Endothelial cell of umbilical vein (primary cell): ENCODE measurements around the gene CAPN12. TPM values are rescaled to one million over a fixed set of nuclear protein-coding genes. Genes with fewer than 3 reads are reported as not detected.
"Not testable (repeated sequence)": the region's sequence is repeated elsewhere in the genome, so short reads cannot be mapped to it uniquely, and the experiment has no call there.

Experiments used
- BruUV-seq: library from RNA; stranded (reverse); fragments of 400-500 nt; replicated peaks from 2 replicates; lab custom pipeline; 2021; lab: Mats Ljungman, UMichigan
- CTCF ChIA-PET: fragments of 300-600, 350-600 bp; sonication (Branson Sonifier 250); formaldehyde crosslinking; loops from one replicate; lab custom pipeline; 2021; ENCODE audit warnings: antibody characterized with exemption, inconsistent platforms; lab: Charles Lee
- POLR2A ChIA-PET: fragments of 300-600, 350-600 bp; sonication (Branson Sonifier 250); formaldehyde crosslinking; loops from one replicate; lab custom pipeline; 2021; ENCODE audit warnings: antibody characterized with exemption, inconsistent platforms; lab: Charles Lee
- DNase-seq: peaks from one replicate; pipeline ENCODE4 v3.0.0-alpha.2; 2011; ENCODE audit warnings: low read depth, low spot score
- FAIRE-seq: peaks from 2 replicates; lab custom pipeline; 2011; peaks lifted over from hg19 to GRCh38; lab: Jason Lieb, UNC
- H2AFZ ChIP-seq: 2 replicates; pipeline ENCODE4 v1.6.0; 2012; ENCODE audit warnings: low read depth, low read length, control low read depth, inconsistent platforms
- H3K27ac ChIP-seq: 2 replicates; pipeline ENCODE4 v1.5.1; 2011; ENCODE audit warnings: low read depth, mild to moderate bottlenecking, control low read depth, low read length, moderate library complexity; ENCODE audit not compliant: insufficient read depth
- H3K27me3 ChIP-seq, 2 experiments: 2 replicates each; pipeline versions ENCODE4 v1.6.0 to v1.6.1; 2011; ENCODE audit warnings: low read length in 2 of 2, mixed read lengths in 1 of 2; ENCODE audit not compliant: control insufficient read depth in 2 of 2, insufficient read depth in 2 of 2
- H3K36me3 ChIP-seq, 2 experiments: 2 replicates in 1 of 2; 3 replicates in 1 of 2; pipeline ENCODE4 v1.5.1; 2011; ENCODE audit warnings: low read length in 2 of 2, mild to moderate bottlenecking in 1 of 2, moderate library complexity in 1 of 2; ENCODE audit not compliant: control insufficient read depth in 2 of 2, insufficient read depth in 2 of 2; ENCODE audit errors: extremely low read depth in 1 of 2
- H3K4me1 ChIP-seq: 3 replicates; pipeline ENCODE4 v1.5.1; 2011; ENCODE audit warnings: mild to moderate bottlenecking, low read length; ENCODE audit not compliant: control insufficient read depth, insufficient read depth; ENCODE audit errors: extremely low read depth
- H3K4me2 ChIP-seq: 2 replicates; pipeline ENCODE4 v1.6.1; 2011; ENCODE audit warnings: low read length, control low read depth, mixed read lengths; ENCODE audit not compliant: insufficient read depth
- H3K4me3 ChIP-seq, 3 experiments: fragments of 200-600 bp in 1 of 3; sonication (generic), shearing (Covaris generic) in 1 of 3; replicated peaks in 1 of 3; 2 replicates each; pipeline ENCODE4 v1.5.1; 2011 to 2016; ENCODE audit warnings: control low read depth in 3 of 3, low read length in 3 of 3, mild to moderate bottlenecking in 2 of 3, inconsistent platforms in 1 of 3, low read depth in 1 of 3, moderate library complexity in 1 of 3; ENCODE audit not compliant: insufficient read depth in 1 of 3
- H3K79me2 ChIP-seq: 2 replicates; pipeline ENCODE4 v1.6.0; 2012; ENCODE audit warnings: low read length, inconsistent platforms; ENCODE audit not compliant: control insufficient read depth, insufficient read depth
- H3K9ac ChIP-seq: replicated peaks from 2 replicates; pipeline ENCODE3; 2011; ENCODE audit warnings: low read length, control low read depth; ENCODE audit not compliant: insufficient read depth; ENCODE audit errors: extremely low read depth
- H3K9me1 ChIP-seq: replicated peaks from 3 replicates; pipeline ENCODE4 v1.6.0; 2011; ENCODE audit warnings: mild to moderate bottlenecking, low read length; ENCODE audit not compliant: control insufficient read depth, insufficient read depth; ENCODE audit errors: extremely low read depth
- H3K9me3 ChIP-seq: replicated peaks from 2 replicates; pipeline ENCODE4 v1.5.1; 2012; ENCODE audit warnings: low read length, inconsistent platforms; ENCODE audit not compliant: control insufficient read depth, insufficient read depth
- H4K20me1 ChIP-seq: replicated peaks from 2 replicates; pipeline ENCODE3; 2011; ENCODE audit warnings: mild to moderate bottlenecking, low read length; ENCODE audit not compliant: control insufficient read depth, insufficient read depth; ENCODE audit errors: extremely low read depth
- EZH2 ChIP-seq: IDR thresholded peaks from 2 replicates; pipeline ENCODE4 v1.6.1; 2012; ENCODE audit warnings: borderline replicate concordance, low read depth, mild to moderate bottlenecking, moderate library complexity, low read length, inconsistent platforms; ENCODE audit not compliant: severe bottlenecking
- JUN ChIP-seq: IDR thresholded peaks from 2 replicates; pipeline ENCODE4 v1.6.1; 2011; ENCODE audit warnings: borderline replicate concordance, low read depth; ENCODE audit not compliant: insufficient read length, insufficient read depth
- POLR2AphosphoS5 ChIP-seq: IDR thresholded peaks from 2 replicates; pipeline ENCODE4 v1.6.1; 2012; ENCODE audit warnings: low read depth, mild to moderate bottlenecking, control low read depth, low read length, moderate library complexity; ENCODE audit not compliant: insufficient read depth
- dilution Hi-C: fragments of 300-500 bp; cut with MboI; formaldehyde crosslinking; loops from one replicate; pipeline ENCODE4 v1.15.0; 2019; ENCODE audit warnings: low sequenced_read_pairs; ENCODE audit not compliant: extremely low pct_ligation_motif_present
- intact Hi-C: fragments of 100-400 bp; cut with micrococcal nuclease; formaldehyde crosslinking; loops from one replicate; pipeline ENCODE4 v1.10.0; 2022
- polyA plus RNA-seq, 4 experiments: library from polyadenylated mRNA; depleted of rRNA in 3 of 4; stranded (reverse) in 3 of 4; unstranded in 1 of 4; fragments of >200 nt; gene quantifications; 2 replicates each; pipeline versions ENCODE4 v1.2.1 to v1.2.3, GENCODE V29; 2011 to 2012; ENCODE audit warnings: missing spikeins in 1 of 4
- total RNA-seq: library from RNA; stranded (reverse); gene quantifications from 2 replicates; pipeline ENCODE4 v1.2.3, GENCODE V29; 2021
- TF ChIP-seq, protein P1 (sequence below), 2 donors: IDR thresholded peaks; 1 replicate in 1 of 2; 2 replicates in 1 of 2; pipeline ENCODE4 v1.5.1; 2011; ENCODE audit warnings: low read length in 2 of 2, mild to moderate bottlenecking in 2 of 2, moderate library complexity in 2 of 2, control low read depth in 1 of 2, inconsistent platforms in 1 of 2, low read depth in 1 of 2; ENCODE audit not compliant: insufficient read depth in 1 of 2; ENCODE audit errors: extremely low read depth in 1 of 2

CAPN12 gene
- total and polyA plus RNA-seq, 2 donors (not counting 3 experiments of a cell fraction or from before 2014, with no cell fraction given): 0.35 TPM; not detected in 1

DNA sequence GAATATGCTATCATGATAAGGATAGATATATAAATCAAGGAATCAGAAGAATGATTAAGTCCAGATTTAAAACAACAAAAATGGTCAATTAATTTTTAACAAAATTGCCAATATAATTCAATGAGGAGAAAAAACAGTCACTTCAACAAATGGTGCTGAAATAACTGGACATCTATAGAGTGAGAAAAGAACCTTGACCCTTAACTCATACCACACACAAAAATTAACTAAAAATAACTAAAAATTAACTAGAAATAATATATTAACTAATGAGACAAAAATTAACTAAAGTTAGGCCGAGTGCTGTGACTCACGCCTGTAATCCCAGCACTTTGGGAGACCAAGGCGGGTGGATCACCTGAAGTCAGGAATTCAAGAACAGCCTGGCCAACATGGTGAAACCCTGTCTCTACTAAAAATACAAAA lies 19.5 kb upstream of the CAPN12 start:
- ChIA-PET POLR2A (no interaction called here), CTCF (no interaction called here)
- H3K9me1 ChIP-seq: no peaks in the 10 kb centered on the region
- no peak overlapping the region for H3K9ac ChIP-seq
- H3K4me2 ChIP-seq: no peak overlapping the region
- no peaks in the 10 kb centered on the region for H3K27me3 ChIP-seq
- no peaks in the 10 kb centered on the region for H3K79me2 ChIP-seq
- H3K36me3 ChIP-seq: no peaks in the 10 kb centered on the region
- TF ChIP-seq EZH2: no peak
- TF ChIP-seq, protein P1, sequence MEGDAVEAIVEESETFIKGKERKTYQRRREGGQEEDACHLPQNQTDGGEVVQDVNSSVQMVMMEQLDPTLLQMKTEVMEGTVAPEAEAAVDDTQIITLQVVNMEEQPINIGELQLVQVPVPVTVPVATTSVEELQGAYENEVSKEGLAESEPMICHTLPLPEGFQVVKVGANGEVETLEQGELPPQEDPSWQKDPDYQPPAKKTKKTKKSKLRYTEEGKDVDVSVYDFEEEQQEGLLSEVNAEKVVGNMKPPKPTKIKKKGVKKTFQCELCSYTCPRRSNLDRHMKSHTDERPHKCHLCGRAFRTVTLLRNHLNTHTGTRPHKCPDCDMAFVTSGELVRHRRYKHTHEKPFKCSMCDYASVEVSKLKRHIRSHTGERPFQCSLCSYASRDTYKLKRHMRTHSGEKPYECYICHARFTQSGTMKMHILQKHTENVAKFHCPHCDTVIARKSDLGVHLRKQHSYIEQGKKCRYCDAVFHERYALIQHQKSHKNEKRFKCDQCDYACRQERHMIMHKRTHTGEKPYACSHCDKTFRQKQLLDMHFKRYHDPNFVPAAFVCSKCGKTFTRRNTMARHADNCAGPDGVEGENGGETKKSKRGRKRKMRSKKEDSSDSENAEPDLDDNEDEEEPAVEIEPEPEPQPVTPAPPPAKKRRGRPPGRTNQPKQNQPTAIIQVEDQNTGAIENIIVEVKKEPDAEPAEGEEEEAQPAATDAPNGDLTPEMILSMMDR (IDR thresholded peaks at IDR 0.05; ENCODE audit: extremely low read depth in 1 of 2, insufficient read depth in 1 of 2, low read depth in 1 of 2, low read length in 2 of 2): no peak
- no peak for TF ChIP-seq JUN
- TF ChIP-seq POLR2AphosphoS5: no peak
- intact Hi-C loops (no loop called here), dilution Hi-C loops (no loop called here)
- H2AFZ ChIP-seq: no peak overlapping the region
- no peak overlapping the region for H3K4me3 ChIP-seq
- FAIRE-seq (no peak), DNase-seq (no peak)
- no peak overlapping the region for H3K27ac ChIP-seq
- H3K9me3 ChIP-seq: no peaks in the 10 kb centered on the region
- H3K4me1 ChIP-seq: no peaks in the 10 kb centered on the region
- BruUV-seq: no TSS peak
- no peaks in the 10 kb centered on the region for H4K20me1 ChIP-seq

DNA sequence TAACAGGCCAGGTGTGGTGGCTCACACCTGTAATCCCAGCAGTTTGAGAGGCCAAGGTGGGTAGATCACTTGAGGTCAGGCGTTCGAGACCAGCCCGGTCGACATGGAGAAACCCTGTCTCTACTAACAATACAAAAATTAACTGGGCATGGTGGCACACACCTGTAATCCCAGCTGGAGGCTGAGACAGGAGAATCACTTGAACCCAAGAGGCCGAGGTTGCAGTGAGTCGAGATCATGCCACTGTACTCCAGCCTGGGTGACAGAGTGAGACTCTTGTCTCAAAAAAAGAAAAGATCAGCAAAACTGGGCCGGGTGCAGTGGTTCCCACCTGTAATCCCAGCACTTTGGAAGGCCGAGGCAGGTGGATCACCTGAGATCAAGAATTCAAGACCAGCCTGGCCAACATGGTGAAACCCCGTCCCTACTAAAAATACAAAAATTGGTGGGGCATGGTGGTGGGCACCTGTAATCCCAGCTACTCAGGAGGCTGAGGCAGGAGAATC lies 17.7 kb upstream of the CAPN12 start:
- DNase-seq, intact Hi-C loops, H3K27me3 ChIP-seq, H3K9me3 ChIP-seq, H3K79me2 ChIP-seq, H3K9me1 ChIP-seq, H3K4me2 ChIP-seq, H3K27ac ChIP-seq, dilution Hi-C loops, H4K20me1 ChIP-seq, H3K4me3 ChIP-seq, BruUV-seq, H2AFZ ChIP-seq, H3K4me1 ChIP-seq, POLR2A ChIA-PET, H3K9ac ChIP-seq, H3K36me3 ChIP-seq: not testable (repeated sequence)
- CTCF ChIA-PET: interaction anchor here (1.3 to 1.8 kb wide), 2 partner anchors 8 to 128 kb away, joined by 3 to 8 read pairs; no protein-coding TSS in a partner anchor
- FAIRE-seq: peak; percentile 12

DNA sequence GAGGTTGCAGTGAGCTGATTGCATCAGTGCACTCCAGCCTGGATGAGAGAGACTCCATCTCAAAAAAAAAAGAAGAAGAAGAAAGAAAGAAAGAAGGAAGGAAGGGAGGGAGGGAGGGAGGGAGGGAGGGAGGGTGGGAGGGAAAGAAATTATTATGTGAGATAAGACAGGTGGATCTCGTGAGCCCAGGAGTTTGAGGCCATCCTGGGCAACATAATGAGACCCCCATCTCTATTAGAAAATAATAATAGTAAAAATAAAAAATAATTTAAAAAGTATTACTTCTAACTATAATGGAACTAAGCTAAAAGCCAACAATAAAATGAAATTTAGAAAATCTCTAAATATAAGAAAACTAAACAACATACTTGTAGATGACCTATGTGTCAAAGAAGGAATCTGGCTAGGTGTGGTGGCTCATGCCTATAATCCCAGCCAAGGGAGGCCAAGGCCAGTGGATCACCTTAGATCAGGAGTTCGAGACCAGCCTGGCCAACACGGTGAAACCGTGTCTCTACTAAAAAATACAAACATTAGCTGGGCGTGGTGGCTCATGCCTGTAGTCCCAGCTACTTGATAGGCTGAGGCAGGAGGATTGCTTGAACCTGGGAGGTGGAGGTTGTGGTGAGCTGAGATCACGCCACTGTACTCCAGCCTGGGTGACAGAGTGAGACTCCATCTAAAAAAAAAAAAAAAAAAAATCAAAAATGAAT lies 16.7 kb upstream of the CAPN12 start:
- intact Hi-C loops, H4K20me1 ChIP-seq, H3K9me3 ChIP-seq, H3K4me2 ChIP-seq, H3K36me3 ChIP-seq, FAIRE-seq, dilution Hi-C loops, H3K4me1 ChIP-seq, H3K79me2 ChIP-seq, H2AFZ ChIP-seq, H3K9ac ChIP-seq, DNase-seq, POLR2A ChIA-PET, H3K27ac ChIP-seq, BruUV-seq, H3K4me3 ChIP-seq, H3K9me1 ChIP-seq, H3K27me3 ChIP-seq: not testable (repeated sequence)
- CTCF ChIA-PET: interaction anchor here (0.9 to 1.8 kb wide), 4 partner anchors 9 to 358 kb away, joined by 3 to 8 read pairs (median 3); partner anchors contain the start of gene FAM98C
